DMS53 treated with DMSO at 0.1 percent for 48 hours (cell line): ENCODE measurements around the gene SSTR5.
"Not testable (repeated sequence)": the region's sequence is repeated elsewhere in the genome, so short reads cannot be mapped to it uniquely, and the experiment has no call there.

Experiments used
- DNase-seq: peaks from one replicate; lab custom pipeline; 2025; ENCODE audit not compliant: unreplicated experiment; lab: John Stamatoyannopoulos, UW

SSTR5 gene

DNA sequence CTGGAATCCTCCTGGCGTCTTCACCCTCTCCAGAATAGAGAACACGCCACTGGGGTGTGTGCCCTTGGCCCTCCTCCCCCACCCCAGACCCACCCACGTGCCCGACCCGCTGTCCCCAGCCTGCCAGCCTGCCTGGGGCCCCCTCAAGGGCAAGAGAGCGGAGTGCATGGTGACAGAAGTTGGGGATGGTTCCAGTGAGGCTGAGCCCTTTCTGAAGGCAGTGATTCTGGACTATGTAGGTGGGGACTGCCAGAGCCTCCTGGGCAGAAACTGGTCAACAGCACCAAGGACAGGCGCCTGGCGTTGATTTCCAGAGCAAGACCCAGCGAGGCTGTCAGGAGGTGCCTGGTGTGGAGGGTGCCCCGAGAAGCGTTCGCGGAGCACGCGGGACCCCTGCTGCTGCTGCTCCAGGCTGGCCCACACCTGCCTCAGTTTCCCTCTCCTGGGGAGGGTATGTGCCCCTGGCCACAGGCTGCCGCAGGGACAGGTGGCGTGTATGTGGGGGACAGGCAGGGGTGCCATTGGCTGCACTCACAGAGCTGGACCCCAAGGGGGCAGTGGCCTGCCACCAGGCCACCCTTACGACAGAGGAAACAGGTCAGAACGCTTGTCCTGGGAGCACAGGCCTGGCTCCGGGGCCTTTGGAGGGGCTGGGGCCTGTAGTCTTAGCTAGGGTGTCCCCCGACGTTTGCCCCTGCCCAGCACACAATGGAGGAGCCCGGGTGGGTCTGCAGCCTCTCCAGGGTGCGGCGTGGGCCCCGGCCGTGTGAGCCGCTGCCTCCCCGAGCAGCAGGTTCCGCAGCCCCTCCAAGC is 1.2 kb downstream of the SSTR5 start:
- no peak for DNase-seq

DNA sequence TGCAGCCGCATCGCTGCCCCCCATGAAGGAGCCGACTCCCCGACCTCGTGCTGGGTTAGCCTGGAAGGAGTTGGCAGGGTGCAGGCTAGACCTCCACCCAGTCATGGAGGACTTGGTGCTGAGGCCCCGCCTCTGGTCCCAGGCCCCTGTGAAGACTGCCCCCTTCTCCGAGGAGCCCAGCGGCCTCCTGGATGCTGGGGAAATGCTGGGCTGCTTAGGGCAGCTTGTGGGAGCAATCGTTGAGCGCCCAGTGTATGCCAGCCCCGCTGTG is 1.8 kb downstream of the SSTR5 start:
- no peak for DNase-seq

DNA sequence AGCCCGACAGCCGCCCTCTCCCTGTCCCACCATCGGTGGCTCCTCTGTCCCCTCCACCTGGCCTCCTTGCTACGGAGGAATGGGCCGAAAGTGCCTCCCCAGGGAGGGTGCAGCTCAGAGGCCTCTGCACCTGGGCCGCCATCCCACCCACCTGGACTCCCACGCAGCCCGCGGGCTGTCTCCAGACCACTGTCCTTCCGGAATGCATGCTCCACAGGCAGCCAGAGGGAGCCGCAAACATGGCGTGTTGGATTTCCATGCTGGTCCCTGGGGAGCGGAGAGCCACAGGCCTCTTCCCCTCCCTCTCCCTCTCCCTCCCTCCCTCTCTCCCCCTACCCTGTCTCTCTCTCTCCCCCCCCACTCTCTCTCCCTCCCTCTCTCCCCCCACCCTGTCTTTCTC is 3.0 kb downstream of the SSTR5 start:
- no peak for DNase-seq

DNA sequence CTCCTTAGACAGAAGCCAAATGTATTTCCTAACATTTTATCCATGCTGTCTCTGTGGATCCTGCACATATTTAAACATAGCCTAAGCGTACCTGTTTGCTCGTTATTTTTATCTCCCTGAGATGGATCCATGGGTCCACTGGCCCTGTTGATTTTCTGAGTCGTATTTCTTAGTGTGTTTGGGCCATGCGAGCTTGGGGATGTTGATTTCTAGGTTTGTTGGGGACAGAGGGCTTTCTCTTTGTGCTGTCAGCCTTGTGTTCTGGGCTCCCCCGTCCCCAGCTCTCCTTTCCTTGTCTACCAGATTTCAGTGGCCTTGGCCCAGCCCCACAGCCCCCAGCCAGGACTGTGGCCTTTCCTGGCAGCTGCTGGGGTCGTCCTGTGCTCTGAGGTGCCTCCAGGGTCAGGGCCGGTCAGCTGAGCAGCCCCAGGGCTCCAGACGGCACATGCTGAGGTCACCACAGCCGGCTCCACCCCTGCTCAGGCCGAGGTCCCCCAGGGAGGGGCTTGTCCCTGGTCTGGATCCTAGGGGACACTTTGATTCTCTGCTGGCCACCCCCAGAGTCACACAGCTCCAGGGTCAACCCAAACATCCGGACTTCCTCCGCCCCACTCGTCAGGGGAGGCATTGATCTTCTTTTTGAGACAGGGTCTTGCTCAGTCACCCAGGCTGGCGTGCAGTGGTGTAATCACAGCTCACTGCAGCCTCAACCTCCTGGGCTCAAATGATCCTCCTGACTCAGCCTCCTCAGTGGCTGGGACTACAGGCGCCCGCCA is 4.4 kb downstream of the SSTR5 start:
- no peak for DNase-seq

DNA sequence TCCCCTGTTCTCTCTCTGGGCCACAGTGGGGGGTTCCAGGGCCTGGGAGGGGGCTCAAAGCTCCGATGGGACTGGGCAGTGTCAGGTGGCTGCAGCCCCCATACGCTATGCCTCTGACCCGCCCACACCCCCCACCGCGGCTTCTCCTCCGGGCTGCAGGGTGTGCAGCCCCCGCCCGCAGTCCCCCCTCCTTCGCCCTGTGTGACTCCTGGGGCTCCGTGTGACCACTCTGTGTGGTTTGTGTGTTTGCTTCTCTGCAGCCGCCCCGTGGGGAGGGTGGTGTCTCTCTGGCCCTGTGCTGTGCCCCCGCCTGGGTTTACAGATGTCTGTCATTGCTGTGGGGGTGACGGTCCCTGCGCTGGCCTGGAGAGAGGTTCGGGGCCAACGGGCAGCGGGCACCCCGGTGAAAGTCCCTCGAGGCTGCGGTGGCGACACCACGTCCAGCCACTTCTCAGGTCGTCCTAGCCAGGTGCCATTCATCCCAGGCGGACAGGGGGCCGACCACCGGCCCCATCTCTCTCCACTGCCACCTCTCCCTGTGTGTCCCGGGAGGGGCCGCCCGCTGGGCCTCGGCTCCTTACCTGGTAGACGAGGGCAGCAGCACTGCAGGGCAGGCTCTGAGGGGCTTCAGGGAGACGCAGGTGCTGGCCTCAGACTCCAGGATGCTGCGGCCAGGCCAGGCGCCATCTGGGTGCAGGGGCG is 5.5 kb downstream of the SSTR5 start:
- DNase-seq: no peak

DNA sequence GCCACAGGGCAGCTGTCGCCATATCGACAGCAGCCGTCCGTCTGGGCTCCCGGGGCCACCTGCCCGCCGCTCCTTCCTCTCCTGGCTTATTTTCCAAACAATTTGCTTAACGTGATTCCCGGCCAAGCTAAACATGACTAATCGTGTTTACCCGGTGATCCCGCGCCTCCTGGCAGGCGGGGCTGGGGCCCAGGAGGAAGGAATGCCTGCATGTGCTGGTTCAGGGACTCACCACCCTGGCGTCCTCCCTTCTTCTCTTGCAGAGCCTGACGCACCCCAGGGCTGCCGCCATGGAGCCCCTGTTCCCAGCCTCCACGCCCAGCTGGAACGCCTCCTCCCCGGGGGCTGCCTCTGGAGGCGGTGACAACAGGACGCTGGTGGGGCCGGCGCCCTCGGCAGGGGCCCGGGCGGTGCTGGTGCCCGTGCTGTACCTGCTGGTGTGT is 6.1 kb downstream of the SSTR5 start:
- DNase-seq: no peak

DNA sequence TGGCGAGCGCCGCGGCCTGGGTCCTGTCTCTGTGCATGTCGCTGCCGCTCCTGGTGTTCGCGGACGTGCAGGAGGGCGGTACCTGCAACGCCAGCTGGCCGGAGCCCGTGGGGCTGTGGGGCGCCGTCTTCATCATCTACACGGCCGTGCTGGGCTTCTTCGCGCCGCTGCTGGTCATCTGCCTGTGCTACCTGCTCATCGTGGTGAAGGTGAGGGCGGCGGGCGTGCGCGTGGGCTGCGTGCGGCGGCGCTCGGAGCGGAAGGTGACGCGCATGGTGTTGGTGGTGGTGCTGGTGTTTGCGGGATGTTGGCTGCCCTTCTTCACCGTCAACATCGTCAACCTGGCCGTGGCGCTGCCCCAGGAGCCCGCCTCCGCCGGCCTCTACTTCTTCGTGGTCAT is 6.8 kb downstream of the SSTR5 start:
- no peak for DNase-seq

DNA sequence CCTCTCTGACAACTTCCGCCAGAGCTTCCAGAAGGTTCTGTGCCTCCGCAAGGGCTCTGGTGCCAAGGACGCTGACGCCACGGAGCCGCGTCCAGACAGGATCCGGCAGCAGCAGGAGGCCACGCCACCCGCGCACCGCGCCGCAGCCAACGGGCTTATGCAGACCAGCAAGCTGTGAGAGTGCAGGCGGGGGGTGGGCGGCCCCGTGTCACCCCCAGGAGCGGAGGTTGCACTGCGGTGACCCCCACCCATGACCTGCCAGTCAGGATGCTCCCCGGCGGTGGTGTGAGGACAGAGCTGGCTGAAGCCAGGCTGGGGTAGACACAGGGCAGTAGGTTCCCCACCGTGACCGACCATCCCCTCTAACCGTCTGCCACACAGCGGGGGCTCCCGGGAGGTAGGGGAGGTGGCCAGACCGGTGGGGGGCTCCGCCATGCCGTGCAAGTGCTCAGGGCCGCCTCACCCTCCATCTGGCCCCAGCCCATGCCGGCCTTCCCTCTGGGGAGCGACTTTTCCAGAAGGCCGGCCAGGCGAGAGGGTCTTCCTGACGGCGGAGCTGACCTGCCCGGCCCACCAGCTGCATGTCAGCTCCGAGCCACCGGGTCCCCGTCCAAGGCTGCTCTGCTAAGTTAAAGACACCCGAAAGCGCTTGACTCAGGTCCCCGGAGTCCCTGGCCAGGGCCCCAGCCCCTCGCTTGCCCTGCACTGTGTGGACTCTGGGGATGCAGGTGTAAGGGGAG is 7.4 kb downstream of the SSTR5 start:
- DNase-seq: no peak

DNA sequence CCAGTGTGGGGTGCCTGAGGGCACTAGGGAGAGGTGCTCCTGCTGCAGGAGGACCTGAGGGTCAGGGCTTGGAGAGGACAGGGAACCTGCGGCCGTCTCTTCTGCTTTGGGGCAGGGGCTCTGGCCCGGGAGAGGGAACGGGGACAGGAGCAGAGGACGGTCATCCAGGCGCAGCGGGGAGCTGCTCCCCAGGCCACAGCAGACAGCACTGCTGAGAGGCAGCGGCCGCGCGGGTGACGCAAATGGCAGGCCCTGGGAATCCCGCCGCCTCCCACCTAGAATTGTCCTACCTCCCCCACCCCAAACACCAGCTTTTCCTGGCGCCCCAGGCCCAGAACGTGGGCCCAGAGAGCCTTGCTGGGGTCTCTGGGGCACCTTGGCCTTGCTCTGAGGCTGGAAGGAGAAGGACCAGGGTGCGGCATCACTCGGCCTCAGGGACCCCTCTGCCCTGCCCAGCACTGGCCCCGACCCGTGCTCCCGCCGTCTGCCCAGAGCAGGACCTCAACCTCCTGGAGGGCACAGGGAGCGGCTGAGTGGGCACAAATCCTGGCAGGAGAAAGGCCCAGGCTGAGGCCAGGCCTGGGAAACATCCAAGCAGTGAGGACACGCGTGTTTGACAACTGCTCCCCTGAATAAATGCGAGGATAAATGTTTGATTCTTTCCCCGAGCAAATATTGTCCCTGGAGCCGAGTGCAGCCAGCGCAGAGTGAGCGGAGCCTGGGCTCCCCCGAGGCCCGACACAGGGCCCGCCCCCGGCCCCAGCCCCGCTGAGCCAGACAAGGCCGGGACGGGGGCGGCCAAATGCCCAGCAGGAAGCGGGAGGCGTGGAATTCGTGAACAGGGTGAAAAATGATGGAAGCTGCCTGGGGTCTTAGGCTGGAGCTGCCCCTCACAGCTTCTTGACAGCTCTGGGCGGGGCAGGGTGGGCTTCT is 8.5 kb downstream of the SSTR5 start:
- DNase-seq: no peak

DNA sequence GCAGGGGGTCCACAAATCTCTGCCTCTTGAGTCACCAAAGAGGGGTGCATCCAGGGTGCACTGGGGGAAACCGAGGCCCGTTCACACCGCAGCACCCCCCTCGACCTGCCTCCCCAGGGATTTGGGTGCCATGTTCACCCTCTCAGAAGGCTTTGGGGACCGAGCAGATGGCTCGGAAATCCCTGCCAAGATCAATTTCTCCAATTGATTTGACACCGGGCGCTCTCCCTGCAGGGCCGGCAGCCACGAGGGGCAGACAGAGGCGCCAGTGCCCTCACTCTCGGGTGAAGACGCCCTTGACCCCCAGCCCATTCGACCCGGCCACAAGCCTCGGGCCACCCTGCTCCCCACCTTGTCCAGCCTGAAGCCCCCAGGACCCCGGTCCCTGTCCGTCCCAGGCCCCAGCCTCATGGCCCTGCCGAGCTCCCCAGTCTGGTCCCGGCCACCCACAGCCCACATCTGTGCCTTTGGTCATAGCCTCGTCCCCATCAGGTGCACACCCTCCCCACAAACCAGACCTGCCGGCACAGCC is 9.3 kb downstream of the SSTR5 start:
- no peak for DNase-seq

DNA sequence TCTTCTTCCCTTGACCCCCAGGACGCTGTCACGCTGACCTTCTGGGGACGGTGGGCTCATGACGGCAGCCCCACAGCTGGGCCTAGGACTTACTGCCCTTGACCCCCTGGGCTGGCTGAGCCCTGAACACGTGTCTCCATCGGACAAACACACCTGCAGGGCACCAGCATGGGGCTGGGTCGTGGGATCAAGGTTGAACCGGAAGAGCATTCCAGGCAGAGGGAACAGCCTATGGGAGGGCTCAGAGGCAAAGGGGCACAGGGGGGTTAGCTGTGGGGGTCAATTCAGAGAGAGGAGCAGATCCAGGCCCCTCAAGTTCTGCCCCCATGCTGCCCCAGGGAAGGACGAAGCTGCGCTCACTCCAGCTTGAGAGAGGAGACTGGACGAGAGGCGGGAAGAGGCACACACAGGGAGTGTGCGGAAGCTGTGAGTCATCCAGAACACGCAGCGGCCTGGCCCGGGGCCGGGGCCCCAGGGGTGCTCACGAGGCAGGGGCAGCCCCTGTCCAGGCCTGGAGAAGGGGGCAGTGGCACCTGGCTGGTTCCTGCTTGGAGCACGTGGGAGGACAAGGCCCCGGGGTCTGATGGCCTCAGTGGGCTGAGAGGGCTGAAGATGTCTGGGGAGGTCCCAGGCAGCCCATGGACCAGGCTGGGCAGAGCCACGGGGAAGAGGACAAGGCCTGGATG is 9.9 kb downstream of the SSTR5 start:
- no peak for DNase-seq

DNA sequence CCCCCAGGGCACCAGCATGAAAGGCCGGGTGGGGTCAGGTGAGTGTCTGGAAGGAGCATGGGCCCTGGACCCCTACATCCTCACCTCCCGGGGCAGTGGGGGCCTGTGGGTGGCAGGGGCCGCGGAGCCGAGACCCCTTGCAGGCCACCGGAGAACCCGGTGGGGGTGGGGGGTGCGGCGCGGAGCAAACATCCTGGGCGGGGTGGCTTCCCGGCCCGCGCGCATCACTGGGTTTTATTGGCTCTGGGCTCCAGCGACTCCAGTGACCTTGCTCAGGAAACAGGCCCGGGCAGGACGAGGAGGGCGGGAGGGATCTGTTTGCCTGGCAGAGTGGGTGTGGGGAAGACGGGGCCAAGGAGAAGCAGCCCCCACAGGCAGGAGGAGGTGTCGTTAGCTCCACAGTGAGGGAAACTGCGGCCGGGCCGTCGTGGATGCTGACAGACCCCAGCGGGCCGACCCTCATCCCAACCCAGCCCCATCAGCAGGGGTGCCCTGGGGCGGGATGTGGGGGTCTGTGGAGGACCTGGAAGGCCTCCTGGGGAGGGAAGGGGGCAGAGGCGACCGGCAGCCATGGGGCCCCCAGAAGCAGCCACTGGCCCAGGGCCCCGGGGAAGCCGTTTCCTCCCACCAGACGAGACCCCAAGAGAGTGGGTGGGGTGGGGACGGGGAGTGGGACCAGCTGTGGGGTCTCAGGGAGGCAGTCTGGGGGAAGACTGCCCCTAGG is 10.6 kb downstream of the SSTR5 start:
- no peak for DNase-seq

DNA sequence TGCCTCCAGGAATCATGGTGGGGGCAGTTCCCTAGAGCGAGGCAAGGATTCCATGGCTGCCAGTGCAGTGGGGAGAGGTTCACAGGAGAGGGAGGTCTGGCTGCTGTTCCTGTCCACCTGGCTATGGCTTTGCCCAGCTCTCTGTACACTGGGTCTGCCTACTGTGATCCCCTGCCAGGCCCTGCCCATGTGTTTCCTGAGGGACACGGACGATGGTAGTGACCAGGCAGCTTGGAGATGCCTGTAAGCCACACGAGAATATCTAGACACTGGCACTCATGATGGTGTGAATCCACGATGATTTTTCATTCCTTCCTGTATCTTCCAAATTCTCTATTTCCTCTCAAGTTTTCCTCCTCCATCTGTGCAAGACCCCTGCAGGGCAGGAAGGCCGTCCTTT is 12.4 kb downstream of the SSTR5 start:
- DNase-seq: no peak

DNA sequence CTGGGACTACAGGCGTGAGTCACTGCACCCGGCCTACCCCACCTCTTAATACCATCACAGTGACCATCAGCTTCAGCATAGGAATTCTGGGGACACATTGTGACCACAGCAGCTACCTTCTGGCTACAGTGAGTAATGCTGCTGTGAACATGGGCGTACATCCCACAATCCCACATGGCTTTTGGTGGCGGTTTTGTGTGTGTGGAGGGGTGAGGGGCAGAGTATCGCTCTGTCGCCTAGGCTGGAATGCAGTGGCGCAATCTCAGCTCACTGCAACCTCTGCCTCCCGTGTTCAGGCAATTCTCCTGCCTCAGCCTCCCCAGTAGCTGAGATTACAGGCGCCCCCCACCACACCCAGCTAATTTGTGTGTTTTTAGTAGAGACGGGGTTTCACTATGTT is 13.9 kb downstream of the SSTR5 start:
- DNase-seq: not testable (repeated sequence)

DNA sequence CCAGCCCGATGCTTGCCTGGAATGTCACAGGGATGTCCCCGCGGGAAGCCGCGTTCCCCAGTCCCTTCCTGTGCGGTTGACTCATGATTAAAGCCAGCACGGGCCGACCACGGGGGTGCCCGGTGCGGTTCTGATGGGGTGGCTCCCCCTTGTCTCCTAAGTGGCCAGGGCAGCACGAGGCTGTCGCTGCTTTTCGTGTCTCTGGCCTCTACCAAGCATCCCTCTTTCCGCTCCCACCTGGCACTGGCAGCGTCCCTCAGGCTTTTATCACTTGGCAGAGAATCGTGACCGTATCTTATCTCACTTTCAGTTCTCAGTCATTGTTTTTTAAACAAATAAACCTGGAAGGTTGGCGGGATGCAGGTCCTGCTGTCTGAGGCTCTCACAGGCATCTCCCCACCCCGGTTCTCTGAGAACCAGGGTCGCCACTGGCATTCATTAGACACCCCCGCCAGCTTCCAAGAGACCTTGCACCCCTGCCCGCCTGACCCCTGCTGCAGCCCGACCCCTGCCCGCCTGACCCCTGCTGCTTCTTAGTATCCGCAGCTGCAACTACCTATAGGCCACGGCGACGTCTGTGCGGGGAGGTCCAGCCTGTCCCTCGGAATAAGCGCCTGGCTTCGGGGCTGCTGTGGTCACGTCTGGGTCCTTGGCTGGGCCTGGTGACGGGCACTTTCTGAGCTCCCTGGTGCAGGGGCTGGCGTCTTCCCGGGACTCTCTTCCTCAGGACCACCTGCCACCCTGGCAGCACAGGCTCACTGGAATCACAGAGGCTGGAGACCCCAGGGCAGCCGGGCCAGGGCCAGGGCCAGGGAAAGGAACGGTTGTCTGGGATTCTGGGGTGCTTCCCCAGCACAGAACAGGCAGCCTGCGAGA is 16.0 kb downstream of the SSTR5 start:
- no peak for DNase-seq

DNA sequence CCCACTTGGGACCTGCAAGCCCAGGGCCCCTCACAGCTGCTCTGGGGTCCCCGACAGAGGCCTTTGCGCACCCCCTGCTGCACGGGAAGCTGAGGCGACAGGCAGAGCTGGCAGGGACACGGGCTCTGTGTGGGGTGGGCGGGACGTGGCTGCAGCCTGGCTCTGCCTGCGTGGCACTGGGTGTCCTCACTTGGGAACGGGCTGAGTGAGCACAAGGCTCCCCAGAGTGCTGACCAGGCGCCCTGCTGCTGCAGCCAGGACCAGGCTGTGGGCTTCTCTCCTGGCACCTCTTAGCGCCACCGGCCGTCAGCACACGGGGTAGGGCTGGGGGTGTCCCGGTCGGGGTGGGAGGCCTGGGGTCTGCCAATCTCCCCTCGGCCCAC is 16.9 kb downstream of the SSTR5 start:
- DNase-seq: no peak

DNA sequence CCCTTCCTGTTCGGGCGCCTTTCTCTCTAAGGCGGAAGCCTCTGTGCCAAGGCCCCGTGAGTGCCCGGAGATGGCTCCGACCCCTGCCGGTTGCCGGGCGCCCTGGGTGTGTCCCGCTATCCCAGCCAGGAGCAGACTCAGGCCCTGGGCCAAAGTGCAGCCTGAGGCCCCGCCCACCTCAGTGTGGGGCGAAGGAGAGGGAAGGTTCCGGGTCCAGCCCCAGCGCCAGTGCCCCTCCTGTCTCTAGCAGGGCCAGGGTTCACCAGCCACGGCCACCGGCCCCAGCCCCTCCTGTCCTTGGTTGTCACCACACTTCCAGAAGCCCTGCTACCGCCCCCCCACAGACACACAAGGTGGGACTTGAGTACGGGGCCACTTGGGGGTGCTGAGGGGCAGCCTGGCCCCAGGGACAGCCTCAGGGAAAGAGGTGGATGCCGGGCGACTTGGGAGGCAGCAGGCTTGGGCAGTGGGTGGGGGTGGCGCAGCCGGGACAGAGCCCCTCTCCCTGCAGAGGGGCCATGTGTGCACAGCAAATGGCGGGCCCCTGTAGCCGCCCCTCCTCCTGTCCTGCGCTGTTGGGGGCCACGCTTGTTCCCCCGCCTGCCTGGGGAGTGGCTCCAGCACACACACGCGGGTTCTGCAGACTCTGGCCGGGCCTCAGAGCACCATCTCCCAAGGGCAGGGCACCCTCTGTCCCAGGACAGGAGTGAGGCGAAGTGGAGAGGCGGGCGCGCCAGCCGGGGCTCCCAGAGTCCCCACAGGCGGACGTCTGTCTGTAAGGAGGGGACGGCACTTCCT is 17.5 kb downstream of the SSTR5 start:
- no peak for DNase-seq
